Type B pancreatic cell (in vitro differentiated cells): ENCODE measurements around the gene EIPR1. TPM values are rescaled to one million over a fixed set of nuclear protein-coding genes. Genes with fewer than 3 reads are reported as not detected.
"Not testable (repeated sequence)": the region's sequence is repeated elsewhere in the genome, so short reads cannot be mapped to it uniquely, and the experiment has no call there.

Experiments
- DNase-seq: peaks from one replicate; pipeline ENCODE4 v3.0.0; 2021; ENCODE audit warnings: mixed read lengths; ENCODE audit not compliant: unreplicated experiment; ENCODE audit errors: extremely low spot score
- H3K27ac Mint-ChIP-seq: 2 replicates; pipeline ENCODE4 v1.8.0; 2021; ENCODE audit warnings: mild to moderate bottlenecking, mixed read lengths
- H3K27me3 Mint-ChIP-seq: 2 replicates; pipeline ENCODE4 v1.8.0; 2021; ENCODE audit warnings: mixed read lengths
- H3K36me3 Mint-ChIP-seq: 2 replicates; pipeline ENCODE4 v1.8.0; 2021; ENCODE audit warnings: mixed read lengths
- H3K4me1 Mint-ChIP-seq: one replicate; pipeline ENCODE4 v1.8.0; 2021; ENCODE audit warnings: mixed read lengths; ENCODE audit not compliant: unreplicated experiment
- H3K4me3 Mint-ChIP-seq: 2 replicates; pipeline ENCODE4 v1.8.0; 2021; ENCODE audit warnings: mild to moderate bottlenecking, mixed read lengths
- H3K9me3 Mint-ChIP-seq: 2 replicates; pipeline ENCODE4 v1.8.0; 2021; ENCODE audit warnings: mixed read lengths
- CTCF ChIP-seq: fragments of 200-600 bp; sonication (generic); conservative IDR thresholded peaks from 2 replicates; pipeline ENCODE4 v1.5.0; 2021; ENCODE audit warnings: antibody characterized with exemption, mild to moderate bottlenecking
- total RNA-seq: library from RNA; stranded (reverse); gene quantifications from 2 replicates; pipeline ENCODE4 v1.2.1, GENCODE V29; 2021; ENCODE audit warnings: low replicate concordance

The EIPR1 gene
- total RNA-seq, 1 donor from 2014 or later = 24.9 TPM

- peaks cover 24% of the 10 kb centered on the region for H3K36me3 Mint-ChIP-seq
- peaks cover 4% of the 10 kb centered on the region for H3K9me3 Mint-ChIP-seq
- H3K27ac Mint-ChIP-seq = no peak overlapping the region
- TF ChIP-seq CTCF = no peak
- H3K4me1 Mint-ChIP-seq = peaks cover 8% of the 10 kb centered on the region
- no peaks in the 10 kb centered on the region for H3K27me3 Mint-ChIP-seq
- DNase-seq = no peak
- no peak overlapping the region for H3K4me3 Mint-ChIP-seq
Observed at GRCh38 chr2:3386448-3386958, 8.9 kb upstream of the EIPR1 start.

GRCh38 chr2:3379647-3380534 lies 2.3 kb upstream of the EIPR1 start, which contains the start of gene TRAPPC12:
Gene TRAPPC12 (plus strand): TSS chr2:3379694. CDS start chr2:3387624, 7,930 bp downstream.
- TF ChIP-seq CTCF = peak; percentile 54
- H3K27me3 Mint-ChIP-seq = no peaks in the 10 kb centered on the region
- peak; percentile 91 for DNase-seq
- peak within 1 kb of the TSS; percentile 92 for H3K27ac Mint-ChIP-seq
- peaks cover 26% of the 10 kb centered on the region for H3K4me1 Mint-ChIP-seq
- no peaks in the 10 kb centered on the region for H3K9me3 Mint-ChIP-seq
- H3K36me3 Mint-ChIP-seq = peaks cover 3% of the 10 kb centered on the region
- peak within 1 kb of the TSS; percentile 98 for H3K4me3 Mint-ChIP-seq

- DNase-seq = no peak
- Mint-ChIP-seq H3K4me1 (peaks cover 26% of the 10 kb centered on the region), H3K9me3 (no peaks in the 10 kb centered on the region), H3K36me3 (peaks cover 3% of the 10 kb centered on the region), H3K4me3 (peak overlapping the region; percentile 98), H3K27ac (peak overlapping the region; percentile 82), H3K27me3 (no peaks in the 10 kb centered on the region)
- no peak for TF ChIP-seq CTCF
Observed at GRCh38 chr2:3379339-3379646, 1.7 kb upstream of the EIPR1 start.

GRCh38 chr2:3377279-3377611 lies 373 bp downstream of the EIPR1 start:
- peaks cover 3% of the 10 kb centered on the region for H3K36me3 Mint-ChIP-seq
- DNase-seq = no peak
- H3K9me3 Mint-ChIP-seq = no peaks in the 10 kb centered on the region
- H3K27ac Mint-ChIP-seq = peak overlapping the region; percentile 92
- H3K27me3 Mint-ChIP-seq = no peaks in the 10 kb centered on the region
- H3K4me3 Mint-ChIP-seq = peak overlapping the region; percentile 98
- peaks cover 26% of the 10 kb centered on the region for H3K4me1 Mint-ChIP-seq
- no peak for TF ChIP-seq CTCF

DNA sequence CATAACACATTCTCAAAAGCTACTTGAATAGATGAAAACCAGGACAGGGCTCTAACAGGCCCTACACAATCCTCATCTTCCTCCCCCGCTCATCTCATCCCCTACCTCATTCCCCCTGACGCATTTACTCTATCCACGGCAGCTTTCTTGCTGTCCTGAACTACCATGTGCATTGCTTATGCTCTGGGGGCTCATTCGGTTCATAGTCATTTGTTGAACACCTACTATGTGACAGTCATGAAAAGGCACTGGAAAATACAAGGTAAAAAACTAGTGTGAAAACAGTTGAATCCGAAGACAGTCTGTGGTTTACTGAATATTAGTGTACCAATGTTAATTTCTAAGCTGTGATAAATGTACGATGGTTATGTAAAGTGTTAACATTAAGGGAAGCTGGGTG lies 797 bp downstream of the EIPR1 start:
- H3K4me3 Mint-ChIP-seq = peak overlapping the region; percentile 98
- peaks cover 25% of the 10 kb centered on the region for H3K4me1 Mint-ChIP-seq
- peaks cover 3% of the 10 kb centered on the region for H3K36me3 Mint-ChIP-seq
- H3K27ac Mint-ChIP-seq = peak overlapping the region; percentile 92
- no peak for DNase-seq
- no peaks in the 10 kb centered on the region for H3K9me3 Mint-ChIP-seq
- TF ChIP-seq CTCF = no peak
- H3K27me3 Mint-ChIP-seq = no peaks in the 10 kb centered on the region

- not testable (repeated sequence) for H3K9me3 Mint-ChIP-seq, H3K27ac Mint-ChIP-seq, H3K4me3 Mint-ChIP-seq, H3K4me1 Mint-ChIP-seq, DNase-seq, H3K27me3 Mint-ChIP-seq
- H3K36me3 Mint-ChIP-seq = peaks cover 13% of the 10 kb centered on the region
Observed at GRCh38 chr2:3369340-3370181, 8.1 kb downstream of the EIPR1 start.
